Neural cell (in vitro differentiated cells): ENCODE results near the gene DDN. TPM values are rescaled to one million over a fixed set of nuclear protein-coding genes. Genes with fewer than 3 reads are reported as not detected.

Source experiments
- H2AFZ ChIP-seq: fragments of 200-600, 300-800 bp; sonication (generic), shearing (Covaris generic); 2 replicates; pipeline ENCODE4 v1.6.0; 2014; ENCODE audit warnings: low read depth, mild to moderate bottlenecking, antibody characterized with exemption, low read length, moderate library complexity
- H3F3A ChIP-seq: fragments of 200-600 bp; shearing (Covaris generic); 2 replicates; pipeline ENCODE4 v1.6.1; 2016; ENCODE audit warnings: mild to moderate bottlenecking, moderate library complexity, mixed read lengths, antibody characterized with exemption, low read length; ENCODE audit not compliant: insufficient read depth, poor library complexity, severe bottlenecking
- H3K27ac ChIP-seq: fragments of 200-600, 300-800 bp; sonication (generic), shearing (Covaris generic); 2 replicates; pipeline ENCODE4 v1.5.1; 2014; ENCODE audit warnings: mild to moderate bottlenecking, low read length, moderate library complexity
- H3K27me3 ChIP-seq: fragments of 300-800, 200-600 bp; sonication (generic), shearing (Covaris generic); 2 replicates; pipeline ENCODE4 v1.6.0; 2014; ENCODE audit warnings: mild to moderate bottlenecking, low read depth, low read length, moderate library complexity; ENCODE audit not compliant: insufficient read depth
- H3K36me3 ChIP-seq: fragments of 300-800, 200-600 bp; sonication (generic), shearing (Covaris generic); 2 replicates; pipeline ENCODE4 v1.5.1; 2014; ENCODE audit warnings: mild to moderate bottlenecking, antibody characterized with exemption, low read length, moderate library complexity; ENCODE audit not compliant: insufficient read depth
- H3K4me2 ChIP-seq: fragments of 300-800, 200-600 bp; sonication (generic), shearing (Covaris generic); 2 replicates; pipeline ENCODE4 v1.6.0; 2014; ENCODE audit warnings: mild to moderate bottlenecking, low read length
- H3K4me3 ChIP-seq: fragments of 300-800, 200-600 bp; sonication (generic), shearing (Covaris generic); 2 replicates; pipeline ENCODE4 v1.5.1; 2014; ENCODE audit warnings: mild to moderate bottlenecking, low read length, moderate library complexity
- H3K79me2 ChIP-seq: fragments of 200-600 bp; shearing (Covaris generic); replicated peaks from 2 replicates; pipeline ENCODE4 v1.6.0; 2014; ENCODE audit warnings: mild to moderate bottlenecking, low read length, moderate library complexity; ENCODE audit not compliant: insufficient read depth
- H3K9ac ChIP-seq: fragments of 300-800, 200-600 bp; sonication (generic), shearing (Covaris generic); 2 replicates; pipeline ENCODE4 v1.6.1; 2016; ENCODE audit warnings: mild to moderate bottlenecking, low read length, mixed read lengths
- H3K9me2 ChIP-seq: fragments of 200-600 bp; shearing (Covaris generic); 2 replicates; pipeline ENCODE4 v1.6.1; 2016; ENCODE audit warnings: mild to moderate bottlenecking, low read length, mixed read lengths; ENCODE audit not compliant: insufficient read depth
- H3K9me3 ChIP-seq: fragments of 200-600, 300-800 bp; sonication (generic), shearing (Covaris generic); 2 replicates; pipeline ENCODE4 v1.6.1; 2016; ENCODE audit warnings: mild to moderate bottlenecking, mixed run types, low read length, moderate library complexity, mixed read lengths
- H4K20me1 ChIP-seq: fragments of 200-600 bp; shearing (Covaris generic); 2 replicates; pipeline ENCODE4 v1.6.1; 2016; ENCODE audit warnings: mild to moderate bottlenecking, mixed run types; ENCODE audit not compliant: insufficient read depth
- CTCF ChIP-seq: fragments of 450-650 bp; IDR thresholded peaks from 2 replicates; pipeline ENCODE4 v1.5.1; 2014; ENCODE audit warnings: antibody characterized with exemption, mild to moderate bottlenecking, moderate library complexity; ENCODE audit not compliant: poor library complexity, severe bottlenecking
- EP300 ChIP-seq: fragments of 450-650 bp; conservative IDR thresholded peaks from 2 replicates; pipeline ENCODE4 v1.6.1; 2014; ENCODE audit warnings: antibody characterized with exemption, mild to moderate bottlenecking, moderate library complexity; ENCODE audit not compliant: poor library complexity, severe bottlenecking
- EZH2 ChIP-seq: fragments of 200-600, 300-800 bp; shearing (Covaris generic), sonication (generic); IDR thresholded peaks from 2 replicates; pipeline ENCODE4 v1.6.1; 2014; ENCODE audit warnings: antibody characterized with exemption, low read length, borderline replicate concordance, mild to moderate bottlenecking; ENCODE audit not compliant: insufficient read depth, poor library complexity, severe bottlenecking
- MXI1 ChIP-seq: fragments of 450-650 bp; conservative IDR thresholded peaks from 2 replicates; pipeline ENCODE4 v1.6.1; 2014; ENCODE audit warnings: antibody characterized with exemption, mild to moderate bottlenecking; ENCODE audit not compliant: poor library complexity, severe bottlenecking
- POLR2AphosphoS5 ChIP-seq: IDR thresholded peaks from 2 replicates; pipeline ENCODE4 v1.6.1; 2012
- RAD21 ChIP-seq: fragments of 450-650 bp; conservative IDR thresholded peaks from 2 replicates; pipeline ENCODE4 v1.6.1; 2014; ENCODE audit warnings: antibody characterized with exemption, mild to moderate bottlenecking, moderate library complexity
- REST ChIP-seq: IDR thresholded peaks from 2 replicates; pipeline ENCODE4 v1.6.1; 2012; ENCODE audit warnings: borderline replicate concordance
- SMC3 ChIP-seq: fragments of 450-650 bp; conservative IDR thresholded peaks from 2 replicates; pipeline ENCODE4 v1.6.1; 2014; ENCODE audit warnings: antibody characterized with exemption, mild to moderate bottlenecking, moderate library complexity; ENCODE audit not compliant: poor library complexity
- TAF1 ChIP-seq: IDR thresholded peaks from 2 replicates; pipeline ENCODE4 v1.6.1; 2012; ENCODE audit warnings: low read depth
- polyA plus RNA-seq: library from polyadenylated mRNA; depleted of rRNA; stranded (reverse); fragments of >200 nt; gene quantifications from 2 replicates; pipeline ENCODE4 v1.2.3, GENCODE V29; 2014

DDN gene
- polyA plus RNA-seq, 1 donor from 2014 or later, result 0.51 TPM

GRCh38 chr12:48993787-48994186 lies 5.4 kb downstream of the DDN start:
- H3K27ac ChIP-seq, result no peak overlapping the region
- H3K9ac ChIP-seq, result no peak overlapping the region
- H3K27me3 ChIP-seq, result peaks cover 97% of the 10 kb centered on the region
- no peaks in the 10 kb centered on the region for H3K9me3 ChIP-seq
- no peaks in the 10 kb centered on the region for H3K36me3 ChIP-seq
- no peak overlapping the region for H3K4me2 ChIP-seq
- no peaks in the 10 kb centered on the region for H4K20me1 ChIP-seq
- H3F3A ChIP-seq, result no peaks in the 10 kb centered on the region
- H3K4me3 ChIP-seq, result no peak overlapping the region
- H3K79me2 ChIP-seq, result no peaks in the 10 kb centered on the region
- TF ChIP-seq POLR2AphosphoS5 (no peak), EP300 (no peak), CTCF (no peak), EZH2 (no peak), RAD21 (no peak), MXI1 (no peak), SMC3 (no peak), TAF1 (no peak), REST (no peak)
- H3K9me2 ChIP-seq, result no peaks in the 10 kb centered on the region
- no peak overlapping the region for H2AFZ ChIP-seq

GRCh38 chr12:48991247-48992050 lies 7.7 kb downstream of the DDN start:
- no peak overlapping the region for H3K4me3 ChIP-seq
- H3F3A ChIP-seq, result no peaks in the 10 kb centered on the region
- no peak overlapping the region for H3K4me2 ChIP-seq
- no peak overlapping the region for H3K27ac ChIP-seq
- no peak for TF ChIP-seq CTCF
- TF ChIP-seq EP300, result no peak
- no peak for TF ChIP-seq EZH2
- no peak for TF ChIP-seq REST
- no peak for TF ChIP-seq RAD21
- no peak for TF ChIP-seq POLR2AphosphoS5
- no peak for TF ChIP-seq TAF1
- no peak for TF ChIP-seq MXI1
- no peak for TF ChIP-seq SMC3
- no peaks in the 10 kb centered on the region for H3K9me3 ChIP-seq
- no peaks in the 10 kb centered on the region for H3K36me3 ChIP-seq
- H3K27me3 ChIP-seq, result peaks cover 97% of the 10 kb centered on the region
- H4K20me1 ChIP-seq, result no peaks in the 10 kb centered on the region
- no peaks in the 10 kb centered on the region for H3K79me2 ChIP-seq
- H2AFZ ChIP-seq, result no peak overlapping the region
- H3K9me2 ChIP-seq, result no peaks in the 10 kb centered on the region
- no peak overlapping the region for H3K9ac ChIP-seq
